ENCODE data around the gene SEC61B.

Gene SEC61B

DNA sequence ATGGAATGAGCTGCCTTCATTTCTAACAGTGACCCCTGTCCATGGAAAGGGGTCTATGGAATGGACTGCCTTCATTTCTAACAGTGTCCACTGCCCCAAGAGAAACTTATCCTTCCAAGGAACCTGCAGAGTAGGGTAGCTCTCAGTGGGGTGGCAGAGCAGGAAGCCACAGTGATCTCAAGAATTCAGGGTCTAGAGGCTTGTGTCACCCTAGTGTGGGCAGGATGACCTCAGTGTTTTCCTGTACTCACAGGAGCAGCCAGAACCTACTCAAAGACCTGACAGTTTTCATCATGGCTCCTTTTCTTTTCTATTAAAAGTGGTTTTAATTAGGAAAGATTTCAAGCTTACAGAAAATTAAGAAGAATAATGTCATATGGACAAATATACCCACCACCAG lies 27.5 kb downstream of the SEC61B start:
- TF ChIP-seq, protein P1, sequence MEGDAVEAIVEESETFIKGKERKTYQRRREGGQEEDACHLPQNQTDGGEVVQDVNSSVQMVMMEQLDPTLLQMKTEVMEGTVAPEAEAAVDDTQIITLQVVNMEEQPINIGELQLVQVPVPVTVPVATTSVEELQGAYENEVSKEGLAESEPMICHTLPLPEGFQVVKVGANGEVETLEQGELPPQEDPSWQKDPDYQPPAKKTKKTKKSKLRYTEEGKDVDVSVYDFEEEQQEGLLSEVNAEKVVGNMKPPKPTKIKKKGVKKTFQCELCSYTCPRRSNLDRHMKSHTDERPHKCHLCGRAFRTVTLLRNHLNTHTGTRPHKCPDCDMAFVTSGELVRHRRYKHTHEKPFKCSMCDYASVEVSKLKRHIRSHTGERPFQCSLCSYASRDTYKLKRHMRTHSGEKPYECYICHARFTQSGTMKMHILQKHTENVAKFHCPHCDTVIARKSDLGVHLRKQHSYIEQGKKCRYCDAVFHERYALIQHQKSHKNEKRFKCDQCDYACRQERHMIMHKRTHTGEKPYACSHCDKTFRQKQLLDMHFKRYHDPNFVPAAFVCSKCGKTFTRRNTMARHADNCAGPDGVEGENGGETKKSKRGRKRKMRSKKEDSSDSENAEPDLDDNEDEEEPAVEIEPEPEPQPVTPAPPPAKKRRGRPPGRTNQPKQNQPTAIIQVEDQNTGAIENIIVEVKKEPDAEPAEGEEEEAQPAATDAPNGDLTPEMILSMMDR (IDR thresholded peaks at IDR 0.05; ENCODE audit: borderline replicate concordance, insufficient read depth, low read depth, low read length): no peak
- H3K4me3 ChIP-seq (ENCODE audit: low read depth, low read length): no peak overlapping the region

GRCh38 chr9:99251157-99251556 lies 29.1 kb downstream of the SEC61B start:
- no peak overlapping the region for H3K4me3 ChIP-seq (ENCODE audit: low read depth, low read length)

DNA sequence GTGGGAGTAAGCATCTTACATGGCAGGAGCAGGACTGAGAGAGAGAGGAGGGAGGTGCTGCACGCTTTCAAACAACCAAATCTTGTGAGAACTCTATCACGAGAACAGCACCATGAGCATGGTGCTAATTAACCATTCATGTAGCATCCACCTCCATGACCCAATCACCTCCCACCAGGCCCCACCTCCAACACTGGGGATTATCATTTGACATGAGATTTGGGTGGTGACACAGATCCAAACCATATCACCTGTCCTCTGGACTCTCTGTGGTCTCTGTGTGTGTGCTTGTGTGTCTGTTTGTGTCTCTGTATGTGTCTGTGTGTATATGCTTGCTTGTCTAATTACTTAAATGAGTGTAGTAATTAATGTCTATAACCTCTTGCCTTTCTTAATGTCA lies 31.1 kb downstream of the SEC61B start:
- TF ChIP-seq, protein P1 (IDR thresholded peaks at IDR 0.05; ENCODE audit: borderline replicate concordance, insufficient read depth, low read depth, low read length): no peak
- H3K4me3 ChIP-seq (ENCODE audit: low read depth, low read length): no peak overlapping the region

More at GRCh38 chr9:99251157-99251556, 29.1 kb downstream of the SEC61B start:
- TF ChIP-seq, protein P1 (IDR thresholded peaks at IDR 0.05; ENCODE audit: borderline replicate concordance, insufficient read depth, low read depth, low read length): no peak

- TF ChIP-seq, protein P1 (IDR thresholded peaks at IDR 0.05; ENCODE audit: borderline replicate concordance, insufficient read depth, low read depth, low read length): 0 out of 2 replicates have a peak, but pooled peaks have one; percentile 7
- H3K4me3 ChIP-seq (ENCODE audit: low read depth, low read length): peak overlapping the region; percentile 14
Measured at GRCh38 chr9:99253772-99254431, 31.8 kb downstream of the SEC61B start.

DNA sequence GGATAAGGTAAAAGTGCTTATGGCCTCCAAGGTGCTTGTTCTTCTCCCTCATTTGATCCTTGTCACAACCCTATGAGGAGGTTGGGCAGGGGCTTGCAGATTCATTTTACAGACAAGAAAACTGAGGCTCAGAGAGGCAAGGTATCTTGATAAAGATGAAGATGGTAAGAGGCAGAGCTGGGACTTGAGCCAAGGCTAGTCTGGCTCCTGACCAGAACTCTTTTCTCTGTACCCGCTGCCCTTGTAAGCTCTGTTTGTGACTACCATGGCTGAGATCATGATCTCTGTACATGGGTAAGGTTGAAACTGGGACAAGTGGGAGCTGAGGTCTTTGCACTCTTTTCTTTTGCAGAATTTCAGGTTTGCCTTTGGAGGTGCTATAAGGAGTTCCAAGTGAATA lies 33.6 kb downstream of the SEC61B start:
- TF ChIP-seq, protein P1 (IDR thresholded peaks at IDR 0.05; ENCODE audit: borderline replicate concordance, insufficient read depth, low read depth, low read length): no peak
- H3K4me3 ChIP-seq (ENCODE audit: low read depth, low read length): no peak overlapping the region

DNA sequence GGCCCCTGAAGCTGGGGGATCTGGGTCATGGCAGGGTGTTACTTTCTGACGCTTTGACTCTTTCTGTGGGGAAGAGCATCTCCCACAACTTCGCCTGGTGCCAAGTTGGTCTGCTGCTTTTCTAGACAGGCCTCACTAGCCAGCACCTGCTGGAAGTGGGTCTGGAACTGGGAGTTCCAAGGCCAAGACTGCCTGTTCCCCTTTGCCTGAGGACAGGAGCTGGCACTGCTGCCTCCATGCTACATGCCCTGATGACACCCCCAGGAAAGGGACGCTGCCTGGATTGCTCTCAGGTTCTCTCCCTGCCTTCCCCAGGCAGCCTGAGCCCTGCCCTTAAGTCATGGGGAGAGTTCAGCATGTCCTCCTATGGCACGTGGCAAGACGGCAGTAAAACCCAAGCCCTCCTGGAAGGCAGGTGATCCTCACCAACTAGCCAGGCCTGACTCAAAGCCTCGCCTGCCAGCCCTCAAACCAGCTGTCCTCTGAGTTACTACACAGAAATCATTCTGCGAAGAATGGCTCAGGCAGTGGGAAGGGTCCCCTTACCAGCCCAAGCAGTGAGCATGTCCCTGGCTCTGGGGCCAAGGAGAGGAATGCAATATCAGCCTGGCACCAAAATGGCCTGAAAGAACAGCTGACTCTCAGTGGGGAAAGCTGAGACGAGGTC lies 35.8 kb downstream of the SEC61B start:
- no peak overlapping the region for H3K4me3 ChIP-seq (ENCODE audit: low read depth, low read length)
- TF ChIP-seq, protein P1 (IDR thresholded peaks at IDR 0.05; ENCODE audit: borderline replicate concordance, insufficient read depth, low read depth, low read length): no peak
